ENCODE results near the gene STK32C. TPM values are rescaled to one million over a fixed set of nuclear protein-coding genes. Genes with fewer than 3 reads are reported as not detected.
"Not testable (repeated sequence)": the region's sequence is repeated elsewhere in the genome, so short reads cannot be mapped to it uniquely, and the experiment has no call there.

STK32C gene
- total RNA-seq, 1 donor from 2014 or later, result 6.1 TPM

- DNase-seq, result no peak
These were observed 143.8 kb downstream of the STK32C start for GRCh38 chr10:132163826-132164515.

- DNase-seq, result peak; percentile 19
These were observed 144.4 kb downstream of the STK32C start for GRCh38 chr10:132163278-132163765.

GRCh38 chr10:132162590-132163277 lies 145.0 kb downstream of the STK32C start:
- no peak for DNase-seq

GRCh38 chr10:132162021-132162531 lies 145.7 kb downstream of the STK32C start:
- DNase-seq, result no peak

- DNase-seq, result not testable (repeated sequence)
These were observed 146.7 kb downstream of the STK32C start for GRCh38 chr10:132160834-132161622.

- DNase-seq, result not testable (repeated sequence)
These were observed 147.5 kb downstream of the STK32C start for GRCh38 chr10:132160231-132160630.

GRCh38 chr10:132159302-132160230 lies 148.2 kb downstream of the STK32C start:
- DNase-seq, result not testable (repeated sequence)

GRCh38 chr10:132158823-132159222 lies 148.9 kb downstream of the STK32C start:
- no peak for DNase-seq

GRCh38 chr10:132158122-132158741 lies 149.5 kb downstream of the STK32C start:
- no peak for DNase-seq

Other genes with a start within 250 kb of the STK32C start
- gene JAKMIP3, start 242.0 kb downstream of the STK32C start, total RNA-seq, result 0.05 TPM in 1 of 2 replicates, not detected in the other
- 6.1 and 9.8 TPM in 2 replicates for gene DPYSL4, start 121.0 kb downstream of the STK32C start, total RNA-seq
- gene LRRC27, start 24.2 kb upstream of the STK32C start, total RNA-seq, result 6.0 and 10.9 TPM in 2 replicates
- 15.1 and 16.3 TPM in 2 replicates for gene PWWP2B, start 89.2 kb upstream of the STK32C start, total RNA-seq
- gene INPP5A, start 229.8 kb upstream of the STK32C start, total RNA-seq, result 24.1 and 32.8 TPM in 2 replicates

Data from dermis blood vessel endothelial cell (primary cell).